ENCODE measurements around the gene BMP2K.
A peak's percentile ranks its signal among the peaks of the same experiment; 100 is the strongest.

The BMP2K gene

GRCh38 chr4:78937837-78938236 lies 161.7 kb downstream of the BMP2K start:
- peak; percentile 7 for DNase-seq (ENCODE audit: low spot score)

- DNase-seq (ENCODE audit: low spot score): no peak
Observed at GRCh38 chr4:78938474-78938867, 162.3 kb downstream of the BMP2K start.

- DNase-seq (ENCODE audit: low spot score): peak; percentile 89
Observed at GRCh38 chr4:78938868-78939666, 162.9 kb downstream of the BMP2K start, which contains the start of gene PAQR3. Gene PAQR3, minus strand, starts transcription at chr4:78939438. Its CDS starts 214 bp downstream, at chr4:78939224.

DNA sequence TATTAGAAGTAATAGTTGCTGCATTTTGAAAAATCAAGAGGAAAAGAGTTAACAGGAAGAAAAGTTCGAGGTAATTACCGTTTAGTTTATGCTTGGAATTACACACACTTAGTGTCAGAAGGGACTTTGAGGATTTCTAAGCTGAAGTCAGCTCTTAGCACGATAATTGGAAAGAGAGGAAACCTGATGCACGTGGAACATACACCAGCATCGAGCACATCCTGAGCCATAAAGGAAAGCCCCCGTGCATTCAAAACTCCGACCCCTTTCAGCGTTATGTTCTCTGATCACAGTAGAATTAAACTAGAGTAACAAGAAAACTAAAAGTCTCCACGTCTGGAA lies 163.5 kb downstream of the BMP2K start:
- DNase-seq (ENCODE audit: low spot score): no peak

GRCh38 chr4:78940752-78941151 lies 164.6 kb downstream of the BMP2K start:
- no peak for DNase-seq (ENCODE audit: low spot score)

GRCh38 chr4:78944381-78944780 lies 168.2 kb downstream of the BMP2K start:
- DNase-seq (ENCODE audit: low spot score): no peak

- DNase-seq (ENCODE audit: low spot score): no peak
Observed at GRCh38 chr4:78945651-78946179, 169.6 kb downstream of the BMP2K start.

- no peak for DNase-seq (ENCODE audit: low spot score)
Observed at GRCh38 chr4:78949735-78950134, 173.6 kb downstream of the BMP2K start.

DNA sequence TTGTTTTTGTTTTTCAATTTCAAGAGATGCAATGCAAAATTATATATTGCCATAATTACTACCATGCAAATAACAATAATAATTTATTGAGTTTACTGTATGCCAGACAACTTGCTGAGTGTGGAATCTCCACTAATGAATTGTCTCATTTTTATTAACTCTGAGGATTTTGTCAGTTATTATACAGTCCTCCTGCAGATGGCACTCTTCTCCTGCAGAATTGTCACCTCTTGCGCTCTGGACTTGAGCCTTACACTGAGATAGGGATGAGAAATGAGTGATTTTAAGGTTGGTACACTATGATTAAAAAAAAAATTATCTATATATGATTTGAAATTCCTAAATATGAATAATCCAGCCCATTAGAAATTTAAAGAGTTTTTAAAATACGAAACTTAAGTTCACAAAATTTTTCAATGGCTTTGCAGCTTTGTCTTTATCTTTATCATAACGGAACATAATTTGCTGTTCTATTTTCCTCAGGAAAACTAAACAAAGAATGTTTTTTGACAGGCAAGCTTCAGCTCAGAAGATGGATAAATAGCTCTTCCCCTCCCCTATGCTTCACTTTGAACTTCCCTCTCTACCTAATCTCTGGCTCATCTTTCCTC lies 175.8 kb downstream of the BMP2K start:
- peak; percentile 61 for DNase-seq (ENCODE audit: low spot score)

DNA sequence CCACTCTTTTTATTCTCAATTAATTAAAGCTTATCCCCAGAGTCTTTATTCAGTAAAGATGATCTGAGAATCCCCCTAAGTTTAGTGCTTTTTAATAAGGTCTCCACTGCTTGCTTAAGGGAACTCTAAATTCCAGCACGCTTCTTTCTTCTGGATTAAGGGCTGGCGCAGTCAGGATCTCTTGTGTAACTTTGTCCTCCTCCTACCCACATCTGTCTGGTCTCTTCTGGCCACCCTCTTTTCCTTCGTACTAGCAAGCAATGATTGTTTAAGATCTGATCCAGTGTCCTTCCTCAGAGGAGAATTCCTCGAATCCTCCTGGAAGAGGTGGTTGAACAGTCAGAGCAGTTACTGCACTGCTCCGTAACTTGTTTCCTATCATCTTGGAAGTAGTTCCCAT lies 177.1 kb downstream of the BMP2K start:
- DNase-seq (ENCODE audit: low spot score): no peak

DNA sequence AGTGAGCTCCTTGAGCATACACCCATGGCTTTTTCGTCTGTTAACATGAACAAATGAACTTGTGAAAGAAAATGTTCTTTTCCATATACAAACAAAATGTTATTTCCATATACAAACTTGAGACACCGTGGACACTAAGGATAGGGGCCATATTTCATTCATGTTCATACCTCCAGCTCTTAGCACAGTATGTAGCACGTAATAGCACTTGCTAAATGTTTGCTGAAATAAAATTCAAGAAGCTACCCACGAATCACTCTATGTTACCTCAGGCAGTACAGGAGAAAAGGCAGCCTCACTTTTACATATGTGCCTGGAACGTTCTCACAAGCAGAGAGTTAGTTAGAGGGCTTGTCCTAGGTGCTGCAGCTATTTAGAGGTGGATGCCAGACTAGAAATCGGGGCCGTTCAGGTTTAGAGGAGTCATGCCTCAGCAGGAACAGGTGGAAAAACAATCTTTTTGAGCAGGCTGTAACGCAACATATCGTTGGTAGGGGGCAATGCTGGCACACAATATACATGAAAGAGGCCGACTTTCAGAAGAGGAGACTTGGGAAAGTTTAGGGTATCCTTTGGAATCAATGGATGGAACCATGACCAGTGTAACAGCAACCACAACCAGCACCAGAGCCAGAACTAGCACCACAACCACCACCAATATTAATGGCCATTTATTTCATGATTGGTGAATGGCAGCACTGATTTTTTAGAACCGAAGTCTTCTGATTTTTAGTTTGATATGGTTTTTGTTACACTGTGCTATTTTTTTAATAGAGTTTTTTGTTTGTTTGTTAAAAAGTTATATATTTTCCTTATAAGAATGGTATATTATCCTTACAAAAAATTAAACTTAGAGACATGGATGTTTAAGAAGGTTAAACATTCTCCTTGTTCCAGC lies 177.9 kb downstream of the BMP2K start:
- DNase-seq (ENCODE audit: low spot score): no peak

DNA sequence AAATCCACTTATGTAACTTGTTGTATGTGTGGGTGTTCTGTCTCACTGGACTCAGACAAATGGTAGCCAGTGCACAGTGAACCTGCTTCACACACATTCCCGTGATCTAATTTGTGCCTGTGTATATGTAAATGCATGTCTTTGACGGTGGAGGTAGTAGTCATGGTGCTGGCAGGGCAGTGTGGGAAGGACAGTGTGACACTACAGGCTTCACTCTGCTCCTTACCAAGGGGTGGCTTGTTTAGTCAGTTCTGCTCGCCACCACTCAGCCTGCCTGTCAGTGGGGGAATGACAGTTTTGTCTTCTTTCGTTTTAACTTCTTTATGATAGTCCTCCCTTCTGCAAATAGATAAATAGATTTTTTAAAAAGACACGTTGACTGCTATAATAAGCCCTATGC lies 180.8 kb downstream of the BMP2K start:
- no peak for DNase-seq (ENCODE audit: low spot score)

DNA sequence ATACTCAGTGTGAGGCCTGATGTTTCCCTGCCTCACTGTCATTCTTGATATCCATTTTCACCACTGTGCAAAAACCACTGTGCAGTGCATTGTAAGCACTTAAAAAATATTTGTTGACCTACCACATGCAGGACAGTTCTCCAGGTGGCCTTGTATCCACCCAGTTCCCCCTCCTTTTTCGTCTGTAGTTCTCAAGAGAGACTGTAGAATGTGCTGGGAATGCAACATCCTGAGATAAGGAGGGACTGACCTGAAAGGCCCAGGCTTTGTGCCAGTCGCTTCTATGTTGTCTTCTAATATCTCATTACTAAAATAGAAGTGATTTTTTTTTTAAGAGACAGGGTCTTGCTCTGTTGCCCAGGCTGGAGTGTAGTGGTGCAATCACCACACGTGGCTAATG lies 184.8 kb downstream of the BMP2K start:
- no peak for DNase-seq (ENCODE audit: low spot score)

All from LoVo (cell line).